IMR-90 (cell line): Measurements from ENCODE around the gene LRRC1. TPM values are rescaled to one million over a fixed set of nuclear protein-coding genes. Genes with fewer than 3 reads are reported as not detected.

ENCODE experiments used
- ATAC-seq: fragments of 200-7000 bp; cut with Tn5 transposase; 2 replicates; pipeline ENCODE4 v1.9.1; 2020; ENCODE audit warnings: low read depth, mild to moderate bottlenecking, moderate library complexity
- BruUV-seq: library from RNA; stranded (reverse); fragments of 400-500 nt; replicated peaks from 2 replicates; lab custom pipeline; 2021; lab: Mats Ljungman, UMichigan
- CTCF ChIA-PET: fragments of 300-600 bp; formaldehyde crosslinking; extraction: SDS; loops from one replicate; lab custom pipeline; 2021; ENCODE audit warnings: antibody characterized with exemption; lab: Yijun Ruan, JAX
- POLR2A ChIA-PET: fragments of 300-600 bp; sonication (Branson Sonifier 250); formaldehyde crosslinking; loops from one replicate; lab custom pipeline; 2022; ENCODE audit warnings: antibody characterized with exemption; ENCODE audit not compliant: unreplicated experiment; lab: Charles Lee
- DNase-seq: peaks from one replicate; pipeline ENCODE4 v3.0.0; 2013
- H2AFZ ChIP-seq: replicated peaks from 2 replicates; pipeline ENCODE3; 2013; ENCODE audit warnings: low read length, mild to moderate bottlenecking; ENCODE audit not compliant: poor library complexity
- H2AK5ac ChIP-seq: 2 replicates; pipeline ENCODE4 v1.6.1; 2013; ENCODE audit warnings: low read depth, low read length, inconsistent platforms
- H2AK9ac ChIP-seq: replicated peaks from 2 replicates; pipeline ENCODE3; 2013; ENCODE audit warnings: mild to moderate bottlenecking, low read depth, low read length, moderate library complexity; ENCODE audit not compliant: poor library complexity
- H2BK120ac ChIP-seq: 2 replicates; pipeline ENCODE4 v1.6.1; 2013; ENCODE audit warnings: low read depth, low read length, inconsistent platforms
- H2BK15ac ChIP-seq: 3 replicates; pipeline ENCODE4 v1.6.1; 2013; ENCODE audit warnings: low read depth, low read length, inconsistent platforms
- H2BK20ac ChIP-seq: 2 replicates; pipeline ENCODE4 v1.6.1; 2013; ENCODE audit warnings: low read depth, mild to moderate bottlenecking, inconsistent platforms, low read length, moderate library complexity
- H2BK5ac ChIP-seq: 2 replicates; pipeline ENCODE4 v1.6.1; 2013; ENCODE audit warnings: mild to moderate bottlenecking, low read depth, low read length, inconsistent platforms; ENCODE audit not compliant: poor library complexity, severe bottlenecking
- H3K14ac ChIP-seq: replicated peaks from 2 replicates; pipeline ENCODE4 v1.6.1; 2013; ENCODE audit warnings: low read depth, low read length, inconsistent platforms
- H3K18ac ChIP-seq: 2 replicates; pipeline ENCODE4 v1.6.1; 2013; ENCODE audit warnings: low read depth, low read length, control low read depth
- H3K23ac ChIP-seq: 2 replicates; pipeline ENCODE4 v1.6.1; 2013; ENCODE audit warnings: low read depth, low read length, inconsistent platforms
- H3K27ac ChIP-seq: 2 replicates; pipeline ENCODE4 v1.5.1; 2013; ENCODE audit warnings: mild to moderate bottlenecking, control low read depth, low read length; ENCODE audit not compliant: insufficient read depth
- H3K27me3 ChIP-seq: 2 replicates; pipeline ENCODE4 v1.6.1; 2013; ENCODE audit warnings: low read length; ENCODE audit not compliant: control insufficient read depth, insufficient read depth
- H3K36me3 ChIP-seq: 2 replicates; pipeline ENCODE4 v1.6.1; 2013; ENCODE audit warnings: low read length, mixed read lengths; ENCODE audit not compliant: control insufficient read depth, insufficient read depth
- H3K4ac ChIP-seq: 2 replicates; pipeline ENCODE4 v1.6.1; 2013; ENCODE audit warnings: low read depth, low read length, inconsistent platforms
- H3K4me1 ChIP-seq: 2 replicates; pipeline ENCODE4 v1.6.1; 2013; ENCODE audit warnings: low read length, mixed read lengths; ENCODE audit not compliant: control insufficient read depth, insufficient read depth
- H3K4me2 ChIP-seq: 2 replicates; pipeline ENCODE4 v1.6.1; 2013; ENCODE audit warnings: low read depth, mild to moderate bottlenecking, control low read depth, low read length, moderate library complexity
- H3K4me3 ChIP-seq: 2 replicates; pipeline ENCODE4 v1.5.1; 2013; ENCODE audit warnings: low read depth, mild to moderate bottlenecking, control low read depth, low read length, moderate library complexity; ENCODE audit not compliant: insufficient read depth
- H3K56ac ChIP-seq: 2 replicates; pipeline ENCODE4 v1.6.1; 2013; ENCODE audit warnings: low read length, inconsistent platforms; ENCODE audit not compliant: insufficient read depth; ENCODE audit errors: extremely low read depth
- H3K79me1 ChIP-seq, 2 experiments: 2 replicates each; pipeline ENCODE4 v1.6.1; 2013; ENCODE audit warnings: low read length in 2 of 2, inconsistent platforms in 1 of 2, low read depth in 1 of 2
- H3K9ac ChIP-seq: 2 replicates; pipeline ENCODE4 v1.6.1; 2013; ENCODE audit warnings: low read depth, low read length, control low read depth
- H3K9me1 ChIP-seq: 2 replicates; pipeline ENCODE4 v1.6.1; 2013; ENCODE audit warnings: low read length, inconsistent platforms; ENCODE audit not compliant: insufficient read depth
- H3K9me3 ChIP-seq: 2 replicates; pipeline ENCODE4 v1.6.1; 2013; ENCODE audit warnings: low read length; ENCODE audit not compliant: control insufficient read depth, insufficient read depth
- H4K20me1 ChIP-seq: 2 replicates; pipeline ENCODE4 v1.6.1; 2013; ENCODE audit warnings: low read length, inconsistent platforms; ENCODE audit not compliant: insufficient read depth
- H4K5ac ChIP-seq: 2 replicates; pipeline ENCODE4 v1.6.1; 2013; ENCODE audit warnings: mild to moderate bottlenecking, low read depth, low read length, control low read depth
- H4K8ac ChIP-seq, 2 experiments: 2 replicates each; pipeline ENCODE4 v1.6.1; 2013; ENCODE audit warnings: low read depth in 2 of 2, low read length in 2 of 2, control low read depth in 1 of 2, inconsistent platforms in 1 of 2
- H4K91ac ChIP-seq: 2 replicates; pipeline ENCODE4 v1.6.1; 2013; ENCODE audit warnings: low read depth, low read length, inconsistent platforms; ENCODE audit not compliant: insufficient read depth
- BHLHE40 ChIP-seq: fragments of 150-350 bp; IDR thresholded peaks from 2 replicates; pipeline ENCODE4 v1.6.1; 2016; ENCODE audit warnings: mild to moderate bottlenecking, low read depth, low read length
- CEBPB ChIP-seq: IDR thresholded peaks from 2 replicates; pipeline ENCODE4 v1.6.1; 2012; ENCODE audit warnings: low read depth, low read length, improper control_type of control experiment
- CHD1 ChIP-seq: IDR thresholded peaks from 2 replicates; pipeline ENCODE4 v1.6.1; 2012; ENCODE audit warnings: low read depth, low read length, improper control_type of control experiment
- FOS ChIP-seq: fragments of 150-350 bp; IDR thresholded peaks from 2 replicates; pipeline ENCODE4 v1.6.1; 2016; ENCODE audit warnings: low read depth, low read length
- MAFK ChIP-seq: IDR thresholded peaks from 2 replicates; pipeline ENCODE4 v1.6.1; 2012; ENCODE audit warnings: low read depth, low read length, improper control_type of control experiment
- MAZ ChIP-seq: IDR thresholded peaks from 2 replicates; pipeline ENCODE4 v1.6.1; 2012; ENCODE audit warnings: low read depth, mild to moderate bottlenecking, low read length, improper control_type of control experiment, moderate library complexity, borderline replicate concordance
- MXI1 ChIP-seq: IDR thresholded peaks from 2 replicates; pipeline ENCODE4 v1.6.1; 2012; ENCODE audit warnings: low read depth, mild to moderate bottlenecking, low read length, moderate library complexity, borderline replicate concordance
- NFE2L2 ChIP-seq: fragments of 150-350 bp; IDR thresholded peaks from 2 replicates; pipeline ENCODE4 v1.6.1; 2016; ENCODE audit warnings: low read depth, mild to moderate bottlenecking, low read length
- POLR2A ChIP-seq: IDR thresholded peaks from 2 replicates; pipeline ENCODE4 v1.6.1; 2012; ENCODE audit warnings: mild to moderate bottlenecking, low read depth, low read length
- RAD21 ChIP-seq: IDR thresholded peaks from 2 replicates; pipeline ENCODE4 v1.6.1; 2012; ENCODE audit warnings: low read length, improper control_type of control experiment
- RFX5 ChIP-seq: IDR thresholded peaks from 2 replicates; pipeline ENCODE4 v1.8.0; 2012; ENCODE audit warnings: low read depth, mild to moderate bottlenecking, low read length, moderate library complexity
- SMC3 ChIP-seq: fragments of 150-350 bp; IDR thresholded peaks from 2 replicates; pipeline ENCODE4 v1.6.1; 2016; ENCODE audit warnings: low read depth, mild to moderate bottlenecking, antibody characterized with exemption, low read length, moderate library complexity
- WGBS, 2 experiments: methylation state at CpG; one replicate each; pipeline versions ENCODE4 v1.1.5 to v1.1.7; 2013; ENCODE audit warnings: missing lambda C conversion rate in 2 of 2; ENCODE audit not compliant: insufficient read length in 1 of 2; ENCODE audit errors: extremely low coverage in 2 of 2; 5-methylcytosine and 5-hydroxymethylcytosine counted together
- dilution Hi-C: fragments of 300-500 bp; cut with HindIII; formaldehyde crosslinking; loops from one replicate; pipeline ENCODE4 v1.14.3; 2018; ENCODE audit warnings: low sequenced_read_pairs; ENCODE audit not compliant: unreplicated experiment
- in situ Hi-C: fragments of 300-500 bp; cut with MboI; formaldehyde crosslinking; loops from 3 replicates; pipeline ENCODE4 v1.14.3; 2019; ENCODE audit warnings: low sequenced_read_pairs, inconsistent platforms, mixed read lengths
- intact Hi-C: fragments of 100-400 bp; cut with micrococcal nuclease; formaldehyde crosslinking; loops from 2 replicates; pipeline ENCODE4 v1.10.0; 2022
- polyA plus RNA-seq, 3 experiments: library from polyadenylated mRNA; depleted of rRNA; stranded (reverse); fragments of >200 nt; gene quantifications; 2 replicates each; pipeline ENCODE4 v1.2.3, GENCODE V29; 2012; ENCODE audit warnings: low replicate concordance in 1 of 3
- total RNA-seq: library from RNA; depleted of rRNA; stranded (reverse); fragments of >200 nt; gene quantifications from 2 replicates; pipeline ENCODE4 v1.2.3, GENCODE V29; 2012
- TF ChIP-seq, protein P1 (sequence below): conservative IDR thresholded peaks from 2 replicates; pipeline ENCODE4 v1.5.1; 2012; ENCODE audit warnings: mild to moderate bottlenecking, low read depth, low read length, improper control_type of control experiment
- TF ChIP-seq, protein P2 (sequence below): fragments of 150-350 bp; IDR thresholded peaks from 2 replicates; pipeline ENCODE4 v1.6.1; 2016; ENCODE audit warnings: low read depth, mild to moderate bottlenecking, low read length, moderate library complexity, borderline replicate concordance

Gene LRRC1
- total and polyA plus RNA-seq, 2 of the 4 experiments (the other 2 are of a cell fraction), result 5.1 to 6.1 TPM

DNA sequence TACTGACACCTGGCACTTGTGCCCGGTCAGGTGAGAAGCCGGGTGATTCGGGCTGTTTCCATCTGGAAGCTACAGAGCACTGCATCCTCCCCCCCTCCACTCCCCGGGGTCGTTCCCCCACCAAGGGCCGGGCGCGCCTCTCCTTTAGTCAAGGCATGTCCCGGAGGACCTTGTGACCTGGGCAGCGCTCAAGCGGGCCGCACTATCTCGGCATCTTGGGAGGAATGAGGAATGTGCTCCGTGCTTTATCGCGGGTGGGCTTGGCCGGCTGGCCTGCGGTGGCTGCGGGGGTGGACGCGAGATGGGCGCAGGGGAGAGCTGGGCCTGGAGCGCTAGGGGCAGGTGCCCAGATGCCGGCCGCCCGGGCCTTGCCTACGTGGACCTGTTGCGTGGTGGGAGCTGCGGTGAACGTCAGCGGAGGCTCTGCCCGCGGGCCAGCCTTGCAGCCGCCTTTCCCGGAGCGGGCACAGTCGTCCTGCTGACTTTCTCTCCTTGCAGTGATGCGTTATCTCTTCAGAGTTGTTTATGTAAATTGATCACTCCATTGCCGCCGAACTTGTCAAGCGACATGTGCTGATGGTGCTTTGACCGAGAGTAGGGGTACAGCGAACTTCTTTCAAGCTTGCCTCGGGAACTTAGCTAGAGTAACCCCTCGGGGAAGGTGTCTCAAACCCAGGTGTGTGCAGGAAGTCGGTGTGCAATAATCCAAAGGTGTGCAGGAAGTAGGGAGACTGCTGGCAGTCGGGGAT, 1.1 kb downstream of the LRRC1 start:
- Histone ChIP-seq H2BK5ac (no peak overlapping the region), H3K9me3 (no peaks in the 10 kb centered on the region), H3K36me3 (no peaks in the 10 kb centered on the region), H4K91ac (peak overlapping the region; percentile 9; the same call in 1 of the 2 replicates), H3K4me1 (peaks cover 8% of the 10 kb centered on the region), H3K23ac (peak overlapping the region; percentile 31; the same call in 1 of the 2 replicates), H4K20me1 (peaks cover 5% of the 10 kb centered on the region; the same call in 1 of the 2 replicates), H2AFZ (peak overlapping the region; percentile 84), H2AK5ac (peak overlapping the region; percentile 63), H2AK9ac (peak overlapping the region; percentile 74), H2BK20ac (0 out of 2 replicates have a peak overlapping the region, but pooled peaks have one; percentile 17), H3K27me3 (no peaks in the 10 kb centered on the region), H3K27ac (no peak overlapping the region; the same call in 1 of the 2 replicates), H4K5ac (0 out of 2 replicates have a peak overlapping the region, but pooled peaks have one; percentile 12), H3K14ac (peak overlapping the region; percentile 66), H2BK15ac (peak overlapping the region; percentile 21; the same call in 1 of the 3 replicates), H3K9me1 (no peaks in the 10 kb centered on the region), H4K8ac (peak overlapping the region in 1 of 2 experiments; percentile 22; a peak in 2 of 4 replicates), H3K56ac (no peak overlapping the region), H3K9ac (peak overlapping the region; percentile 59), H3K79me1 (peaks cover 22 to 36% of the 10 kb centered on the region in 2 experiments), H2BK120ac (peak overlapping the region; percentile 29; the same call in 1 of the 2 replicates), H3K18ac (peak overlapping the region; percentile 48), H3K4ac (peak overlapping the region; percentile 63), H3K4me2 (peak overlapping the region; percentile 98), H3K4me3 (peak overlapping the region; percentile 82)
- no TSS peak for BruUV-seq
- peak; percentile 28 for DNase-seq
- 8% methylated on average over 27 of the region's 47 CpGs; no CpG with 5 or more reads in 1 of the 2 experiments for WGBS, 2 experiments
- ChIA-PET CTCF (interaction anchor here (0.6 to 5.0 kb wide), 5 partner anchors 68 to 161 kb away, joined by 3 to 67 read pairs (median 7); no protein-coding TSS in a partner anchor), POLR2A (no interaction called here)
- no peak for ATAC-seq
- in situ Hi-C loops, result loop anchor here (10.0 kb wide), 1 partner anchor 261 kb away; no protein-coding TSS in a partner anchor
- intact Hi-C loops, result loop anchor here (10.0 kb wide), 1 partner anchor 129 kb away; no protein-coding TSS in a partner anchor
- dilution Hi-C loops, result no loop called here
- TF ChIP-seq NFE2L2 (no peak), SMC3 (no peak), FOS (no peak), POLR2A (no peak), BHLHE40 (no peak), MXI1 (no peak), RAD21 (no peak), RFX5 (no peak), MAFK (no peak), CHD1 (no peak), MAZ (no peak), CEBPB (no peak)
- TF ChIP-seq, protein P1, sequence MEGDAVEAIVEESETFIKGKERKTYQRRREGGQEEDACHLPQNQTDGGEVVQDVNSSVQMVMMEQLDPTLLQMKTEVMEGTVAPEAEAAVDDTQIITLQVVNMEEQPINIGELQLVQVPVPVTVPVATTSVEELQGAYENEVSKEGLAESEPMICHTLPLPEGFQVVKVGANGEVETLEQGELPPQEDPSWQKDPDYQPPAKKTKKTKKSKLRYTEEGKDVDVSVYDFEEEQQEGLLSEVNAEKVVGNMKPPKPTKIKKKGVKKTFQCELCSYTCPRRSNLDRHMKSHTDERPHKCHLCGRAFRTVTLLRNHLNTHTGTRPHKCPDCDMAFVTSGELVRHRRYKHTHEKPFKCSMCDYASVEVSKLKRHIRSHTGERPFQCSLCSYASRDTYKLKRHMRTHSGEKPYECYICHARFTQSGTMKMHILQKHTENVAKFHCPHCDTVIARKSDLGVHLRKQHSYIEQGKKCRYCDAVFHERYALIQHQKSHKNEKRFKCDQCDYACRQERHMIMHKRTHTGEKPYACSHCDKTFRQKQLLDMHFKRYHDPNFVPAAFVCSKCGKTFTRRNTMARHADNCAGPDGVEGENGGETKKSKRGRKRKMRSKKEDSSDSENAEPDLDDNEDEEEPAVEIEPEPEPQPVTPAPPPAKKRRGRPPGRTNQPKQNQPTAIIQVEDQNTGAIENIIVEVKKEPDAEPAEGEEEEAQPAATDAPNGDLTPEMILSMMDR, result no peak
- TF ChIP-seq, protein P2, sequence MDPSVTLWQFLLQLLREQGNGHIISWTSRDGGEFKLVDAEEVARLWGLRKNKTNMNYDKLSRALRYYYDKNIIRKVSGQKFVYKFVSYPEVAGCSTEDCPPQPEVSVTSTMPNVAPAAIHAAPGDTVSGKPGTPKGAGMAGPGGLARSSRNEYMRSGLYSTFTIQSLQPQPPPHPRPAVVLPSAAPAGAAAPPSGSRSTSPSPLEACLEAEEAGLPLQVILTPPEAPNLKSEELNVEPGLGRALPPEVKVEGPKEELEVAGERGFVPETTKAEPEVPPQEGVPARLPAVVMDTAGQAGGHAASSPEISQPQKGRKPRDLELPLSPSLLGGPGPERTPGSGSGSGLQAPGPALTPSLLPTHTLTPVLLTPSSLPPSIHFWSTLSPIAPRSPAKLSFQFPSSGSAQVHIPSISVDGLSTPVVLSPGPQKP, result no peak
